GM19035 (cell line): ENCODE data around the gene ATP2C2.
"Not testable (repeated sequence)": the region's sequence is repeated elsewhere in the genome, so short reads cannot be mapped to it uniquely, and the experiment has no call there.

Experiments used
- ATAC-seq: cut with Tn5 transposase; IDR thresholded peaks from one replicate; pipeline ENCODE4 v1.9.1; 2021; ENCODE audit not compliant: unreplicated experiment

ATP2C2 gene

GRCh38 chr16:84416407-84417321, 48.3 kb downstream of the ATP2C2 start:
- no peak for ATAC-seq

DNA sequence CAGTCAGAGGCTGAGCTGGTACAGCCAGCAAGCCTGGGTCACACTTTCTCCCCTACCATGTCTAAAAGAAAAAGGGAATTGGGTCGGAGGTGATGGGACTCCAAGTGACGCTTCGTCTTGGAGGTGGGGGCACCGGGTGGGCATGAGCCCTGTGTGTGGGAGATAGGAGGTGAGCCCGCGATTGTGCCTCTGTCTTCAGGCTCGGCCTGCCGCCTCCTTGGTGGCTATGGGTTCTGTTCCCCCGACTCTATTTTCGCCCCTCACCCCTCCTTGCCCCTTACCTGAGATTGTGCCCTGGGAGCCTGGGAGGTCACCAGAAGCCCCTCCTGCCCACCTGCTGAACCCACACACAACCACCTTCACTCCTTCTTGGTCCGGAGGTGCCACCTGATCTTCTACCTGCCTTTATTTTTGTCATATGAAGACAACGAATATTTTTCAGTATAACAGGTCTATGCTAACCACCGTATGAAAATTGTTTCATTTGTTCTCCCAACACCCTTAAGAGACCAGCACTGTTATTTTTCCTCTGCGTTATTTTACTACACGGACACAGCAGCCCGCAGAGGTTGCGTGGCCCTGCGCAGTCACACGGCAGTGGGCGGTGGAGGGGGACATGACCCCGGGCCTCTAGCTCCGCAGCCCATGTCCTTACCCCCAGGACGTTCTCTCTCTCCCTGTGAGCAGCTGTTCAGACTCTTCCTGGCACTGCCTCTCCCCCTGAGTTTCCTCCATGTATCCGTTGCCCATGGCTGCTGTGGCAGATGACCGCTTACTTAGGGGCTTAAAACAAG, 49.9 kb downstream of the ATP2C2 start:
- no peak for ATAC-seq

DNA sequence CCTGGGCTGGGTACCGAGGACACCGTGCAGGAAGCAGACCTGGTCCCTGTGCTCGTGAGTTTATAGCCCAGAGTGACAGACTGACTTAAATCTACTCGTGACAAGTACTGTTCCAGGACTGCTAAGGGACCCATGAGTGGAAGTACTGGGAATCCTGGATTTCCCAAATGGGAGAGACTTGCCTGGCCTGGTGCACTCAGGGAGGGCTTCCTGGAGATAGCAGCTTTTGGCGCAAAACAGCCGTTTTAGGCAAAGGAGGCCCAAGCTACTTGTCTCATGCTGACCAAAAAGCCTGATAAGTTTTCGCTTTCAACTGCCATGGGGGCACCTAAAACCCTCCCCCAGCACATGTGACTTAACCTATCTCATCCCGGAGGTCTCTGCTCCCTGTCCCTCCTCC, 51.4 kb downstream of the ATP2C2 start:
- no peak for ATAC-seq

- ATAC-seq = not testable (repeated sequence)
Measured at GRCh38 chr16:84420556-84420955, 52.2 kb downstream of the ATP2C2 start.

DNA sequence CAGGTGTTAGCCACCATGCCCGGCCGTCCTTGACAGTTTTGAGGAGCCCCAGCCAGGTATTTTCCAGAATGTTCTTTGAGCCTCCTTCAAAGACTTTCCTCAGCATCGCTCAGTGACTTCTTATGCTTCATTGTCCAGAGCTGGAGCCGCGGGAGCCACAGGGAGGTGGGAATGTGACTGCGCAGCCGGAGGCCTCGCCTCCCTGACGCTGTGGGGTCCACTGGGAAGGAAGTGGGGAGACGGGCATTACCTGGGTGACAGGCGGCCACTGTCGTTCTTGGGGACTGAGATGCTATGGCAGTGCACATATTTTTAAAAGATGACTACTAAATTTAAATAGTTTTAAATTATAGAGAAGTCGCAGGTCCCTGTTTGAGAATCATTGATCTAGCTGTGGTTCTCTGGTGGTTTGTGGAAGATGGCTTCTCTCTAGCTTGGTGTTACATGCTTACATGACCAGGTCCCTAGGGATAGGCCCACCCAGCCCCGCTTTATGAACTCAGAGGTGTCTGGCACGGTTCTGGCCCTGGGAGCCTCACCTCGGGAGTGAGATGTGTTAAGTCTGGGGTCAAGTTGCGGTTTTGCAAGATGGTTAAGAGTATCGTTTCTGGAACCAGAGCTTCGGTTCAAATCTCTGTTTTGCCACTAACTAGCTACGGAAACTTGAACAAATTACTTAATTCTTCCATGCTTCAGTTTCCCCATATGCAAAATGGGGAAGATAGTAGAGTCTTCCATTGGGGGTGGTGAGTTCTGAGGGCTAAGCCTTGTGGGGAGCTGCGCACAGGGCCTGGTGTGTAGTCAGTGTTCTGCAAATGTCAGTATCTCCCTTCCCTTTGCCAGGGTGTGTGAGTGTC, 53.0 kb downstream of the ATP2C2 start:
- ATAC-seq = no peak

- no peak for ATAC-seq
Measured at GRCh38 chr16:84421938-84422220, 53.5 kb downstream of the ATP2C2 start.

GRCh38 chr16:84423416-84423837, 55.1 kb downstream of the ATP2C2 start:
- no peak for ATAC-seq

DNA sequence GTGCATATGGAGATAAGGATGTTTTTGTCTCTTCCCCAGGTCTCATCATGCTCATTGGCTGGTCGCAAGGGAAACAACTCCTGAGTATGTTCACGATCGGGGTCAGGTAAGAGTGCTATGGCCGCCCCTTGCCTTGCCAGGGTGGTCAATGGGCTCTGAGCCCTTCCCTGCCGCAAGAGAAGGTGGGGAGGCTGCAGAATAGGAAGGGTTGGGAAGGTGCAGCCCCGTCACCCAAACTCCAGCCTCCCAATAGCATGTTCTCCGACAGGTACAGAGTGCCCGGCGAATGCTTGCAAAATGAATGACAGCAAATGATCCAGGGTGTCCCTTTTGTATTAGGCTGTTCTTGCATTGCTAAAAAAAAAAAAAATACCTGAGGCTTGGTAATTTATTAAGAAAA, 57.4 kb downstream of the ATP2C2 start:
- ATAC-seq = no peak

- no peak for ATAC-seq
Measured at GRCh38 chr16:84426804-84427203, 58.5 kb downstream of the ATP2C2 start.

- ATAC-seq = no peak
Measured at GRCh38 chr16:84427553-84427952, 59.2 kb downstream of the ATP2C2 start.

DNA sequence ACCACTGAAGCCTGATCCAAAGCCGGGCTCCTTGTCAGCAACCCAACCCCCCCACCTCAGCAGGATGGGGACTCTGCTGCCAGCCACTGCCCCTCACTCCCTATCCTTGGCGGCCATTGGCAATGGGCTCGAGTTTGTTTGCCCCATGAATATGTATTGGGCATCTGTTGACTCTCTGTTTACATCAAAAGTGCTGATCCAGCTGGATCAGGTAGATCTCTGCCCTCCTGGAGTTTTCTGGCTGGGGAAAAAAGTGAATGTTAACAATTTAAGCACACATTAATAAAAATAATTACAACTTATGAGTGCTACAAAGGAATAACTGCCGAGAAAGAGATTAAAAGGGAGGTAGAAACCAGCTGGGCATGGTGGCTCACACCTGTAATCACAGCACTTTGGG, 62.5 kb downstream of the ATP2C2 start:
- no peak for ATAC-seq

- ATAC-seq = no peak
Measured at GRCh38 chr16:84434800-84435199, 66.5 kb downstream of the ATP2C2 start.

DNA sequence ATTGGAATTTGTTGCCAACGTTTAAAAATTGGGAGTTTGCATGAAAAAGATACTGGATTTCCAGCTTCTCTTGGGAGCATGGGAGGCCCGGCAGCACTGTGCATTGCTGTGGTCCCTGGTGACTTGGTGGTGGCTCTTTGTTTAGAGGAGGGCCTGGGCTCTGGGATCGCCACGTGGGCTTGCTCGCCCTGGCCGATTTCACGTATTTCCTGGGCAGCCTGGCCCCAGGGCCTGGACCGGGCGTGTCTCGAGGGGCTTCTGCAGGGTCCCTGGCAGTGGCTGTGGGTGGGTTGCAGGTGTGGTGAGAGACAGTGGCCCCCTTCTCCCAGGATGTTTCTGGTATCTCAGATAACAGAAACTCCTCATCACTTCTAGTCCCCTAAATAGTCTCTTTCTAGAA, 67.9 kb downstream of the ATP2C2 start:
- ATAC-seq = no peak

- ATAC-seq = no peak
Measured at GRCh38 chr16:84438971-84439696, 70.8 kb downstream of the ATP2C2 start.

GRCh38 chr16:84442416-84443145, 74.2 kb downstream of the ATP2C2 start:
- ATAC-seq = no peak

GRCh38 chr16:84443166-84443802, 74.9 kb downstream of the ATP2C2 start:
- no peak for ATAC-seq

GRCh38 chr16:84444476-84444875, 76.1 kb downstream of the ATP2C2 start:
- no peak for ATAC-seq

GRCh38 chr16:84446084-84446483, 77.7 kb downstream of the ATP2C2 start:
- no peak for ATAC-seq

DNA sequence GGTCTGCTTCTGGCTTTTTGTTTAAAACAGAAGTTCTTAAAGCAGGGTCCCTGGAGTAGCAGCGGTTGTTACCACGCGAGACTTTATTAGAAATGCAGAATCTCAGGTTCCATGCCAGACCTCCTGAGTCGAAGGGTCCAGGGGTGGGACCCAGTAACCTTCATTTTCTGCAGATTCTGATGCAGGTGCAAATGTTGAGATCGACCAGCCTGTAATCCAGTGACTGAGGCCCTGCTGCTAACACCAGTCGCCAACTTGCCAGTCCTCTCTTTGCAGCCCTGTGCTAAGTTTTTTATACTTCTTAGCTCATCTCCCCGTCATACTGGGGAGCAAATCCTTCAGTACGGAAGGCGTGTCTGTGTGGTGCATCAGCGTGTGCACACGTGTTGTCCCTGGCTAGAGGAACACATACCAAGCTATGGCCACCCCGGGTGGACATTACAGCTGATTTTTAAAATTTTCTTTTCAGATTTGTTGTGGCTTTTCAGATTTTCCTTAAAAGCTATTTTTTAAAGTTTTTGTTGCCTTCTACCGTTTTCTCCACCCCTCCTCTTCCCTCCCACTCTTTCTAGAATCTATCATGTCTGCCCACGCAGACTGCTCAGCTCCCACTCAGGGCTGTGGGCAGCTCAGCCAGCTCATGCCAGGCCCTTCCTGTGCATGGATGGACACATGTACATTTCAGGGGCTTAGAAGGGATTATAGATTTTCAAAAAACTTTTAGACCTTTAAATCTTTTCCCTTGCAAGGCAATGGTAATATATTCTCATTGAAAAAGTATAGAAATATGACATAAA, 78.5 kb downstream of the ATP2C2 start:
- no peak for ATAC-seq
